IPS-20b (cell line): Measurements from ENCODE around the gene SGMS1.
A peak's percentile ranks its signal among the peaks of the same experiment; 100 is the strongest.
"Not testable (repeated sequence)": the region's sequence is repeated elsewhere in the genome, so short reads cannot be mapped to it uniquely, and the experiment has no call there.

Experiments
- H3K27ac ChIP-seq: one replicate; pipeline ENCODE4 v1.5.1; 2013; ENCODE audit warnings: low read length
- H3K27me3 ChIP-seq: 2 replicates; pipeline ENCODE4 v1.6.1; 2013; ENCODE audit warnings: mild to moderate bottlenecking, low read length, inconsistent platforms; ENCODE audit not compliant: insufficient read depth
- H3K36me3 ChIP-seq: 2 replicates; pipeline ENCODE4 v1.6.1; 2013; ENCODE audit warnings: low read depth, mild to moderate bottlenecking, inconsistent platforms, low read length, moderate library complexity; ENCODE audit not compliant: insufficient read depth
- H3K4me1 ChIP-seq: 2 replicates; pipeline ENCODE4 v1.6.1; 2013; ENCODE audit warnings: mild to moderate bottlenecking, control low read depth, inconsistent platforms, low read length, moderate library complexity; ENCODE audit not compliant: insufficient read depth
- H3K4me3 ChIP-seq: 2 replicates; pipeline ENCODE4 v1.5.1; 2013; ENCODE audit warnings: mild to moderate bottlenecking, low read length, inconsistent platforms
- H3K9ac ChIP-seq: 2 replicates; pipeline ENCODE4 v1.6.1; 2013; ENCODE audit warnings: low read depth, mild to moderate bottlenecking, inconsistent platforms, low read length, moderate library complexity
- H3K9me3 ChIP-seq: 2 replicates; pipeline ENCODE4 v1.6.1; 2013; ENCODE audit warnings: mild to moderate bottlenecking, low read depth, low read length, inconsistent platforms; ENCODE audit not compliant: insufficient read depth

The SGMS1 gene

DNA sequence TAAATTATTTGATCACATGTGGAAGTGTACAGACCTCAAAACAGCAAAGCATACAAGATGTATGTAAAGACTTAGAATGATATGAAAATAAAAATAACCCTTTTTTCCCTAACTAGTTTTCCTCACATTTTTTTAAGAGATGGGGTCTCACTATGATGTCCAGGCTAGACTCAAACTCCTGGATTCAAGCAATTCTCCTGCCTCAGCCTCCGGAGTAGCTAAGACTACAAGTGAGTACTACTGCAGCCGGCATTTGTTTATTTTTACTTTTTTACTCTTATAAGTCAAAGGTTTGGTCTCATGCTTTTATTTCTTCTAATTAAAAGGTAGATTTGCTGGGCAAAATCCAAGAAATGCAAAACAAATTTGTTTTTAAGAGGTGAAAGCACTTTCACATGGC is 248.0 kb downstream of the SGMS1 start:
- Histone ChIP-seq H3K9ac (no peak overlapping the region), H3K4me1 (no peaks in the 10 kb centered on the region), H3K9me3 (no peaks in the 10 kb centered on the region), H3K27ac (no peak overlapping the region), H3K27me3 (no peaks in the 10 kb centered on the region), H3K4me3 (no peak overlapping the region), H3K36me3 (no peaks in the 10 kb centered on the region)

GRCh38 chr10:50375051-50375452 is 248.7 kb downstream of the SGMS1 start:
- Histone ChIP-seq H3K9me3 (no peaks in the 10 kb centered on the region), H3K9ac (no peak overlapping the region), H3K36me3 (no peaks in the 10 kb centered on the region), H3K4me1 (no peaks in the 10 kb centered on the region), H3K4me3 (no peak overlapping the region), H3K27me3 (no peaks in the 10 kb centered on the region), H3K27ac (no peak overlapping the region)

DNA sequence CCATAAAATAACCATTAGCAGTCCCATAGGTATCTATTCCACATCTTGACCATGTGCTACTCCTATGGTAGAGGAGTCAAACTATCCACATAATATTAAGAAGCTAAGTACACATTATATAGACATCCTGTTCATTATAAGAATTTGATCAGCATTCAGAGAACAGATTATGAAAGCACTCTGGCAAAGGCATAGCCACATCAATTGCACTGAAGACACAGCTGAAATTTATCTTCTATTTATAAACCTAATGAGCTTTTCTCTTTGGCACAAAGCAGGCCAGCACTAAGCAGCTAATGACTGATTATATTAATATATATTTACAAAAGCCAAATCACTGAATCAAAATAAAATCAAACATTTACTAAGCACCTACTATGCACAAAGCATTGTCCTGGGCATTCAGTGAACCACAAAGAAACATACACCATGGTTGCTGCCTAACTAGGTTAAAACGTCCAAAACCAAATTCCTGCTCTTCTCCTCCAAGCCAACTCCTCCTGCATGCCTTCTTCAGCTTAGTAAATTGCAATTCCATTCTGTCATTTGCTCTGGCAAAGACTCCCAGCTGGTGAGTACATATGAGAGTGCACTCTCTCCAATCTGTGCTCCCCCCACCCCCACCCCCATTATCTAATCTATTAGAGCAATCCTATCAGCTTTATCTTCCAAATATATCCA is 249.8 kb downstream of the SGMS1 start:
- Histone ChIP-seq H3K9ac (no peak overlapping the region), H3K4me1 (no peaks in the 10 kb centered on the region), H3K4me3 (no peak overlapping the region), H3K27ac (no peak overlapping the region), H3K27me3 (no peaks in the 10 kb centered on the region), H3K36me3 (no peaks in the 10 kb centered on the region), H3K9me3 (no peaks in the 10 kb centered on the region)

GRCh38 chr10:50369931-50370330 is 253.8 kb downstream of the SGMS1 start:
- Histone ChIP-seq H3K4me3 (no peak overlapping the region), H3K4me1 (no peaks in the 10 kb centered on the region), H3K9me3 (no peaks in the 10 kb centered on the region), H3K27ac (no peak overlapping the region), H3K36me3 (no peaks in the 10 kb centered on the region), H3K9ac (no peak overlapping the region), H3K27me3 (no peaks in the 10 kb centered on the region)

DNA sequence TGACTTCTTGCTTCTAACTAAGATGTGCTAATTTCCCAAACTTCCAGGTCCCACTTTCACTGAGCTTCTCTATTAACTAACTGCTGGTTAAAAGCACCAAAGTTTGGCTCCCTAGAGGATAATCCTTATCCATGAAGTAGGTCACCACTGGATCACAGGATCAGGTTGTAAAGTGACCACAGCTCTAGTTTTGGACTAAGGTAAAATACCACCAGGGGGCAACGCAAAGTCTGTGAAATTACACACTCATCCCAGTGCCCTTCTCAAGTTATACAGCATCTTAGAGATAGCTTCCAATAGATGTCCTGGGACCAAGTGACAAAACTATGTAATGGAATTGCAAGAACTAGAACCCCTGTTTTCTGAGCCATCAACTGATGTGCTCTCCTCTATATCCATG is 256.0 kb downstream of the SGMS1 start:
- Histone ChIP-seq H3K27ac (no peak overlapping the region), H3K9ac (no peak overlapping the region), H3K27me3 (no peaks in the 10 kb centered on the region), H3K9me3 (no peaks in the 10 kb centered on the region), H3K36me3 (no peaks in the 10 kb centered on the region), H3K4me1 (peaks cover 4% of the 10 kb centered on the region; the same call in 1 of the 2 replicates), H3K4me3 (no peak overlapping the region)

GRCh38 chr10:50366421-50366820 is 257.3 kb downstream of the SGMS1 start:
- H3K9ac ChIP-seq, H3K27ac ChIP-seq, H3K4me3 ChIP-seq, H3K27me3 ChIP-seq, H3K4me1 ChIP-seq, H3K9me3 ChIP-seq, H3K36me3 ChIP-seq: not testable (repeated sequence)

DNA sequence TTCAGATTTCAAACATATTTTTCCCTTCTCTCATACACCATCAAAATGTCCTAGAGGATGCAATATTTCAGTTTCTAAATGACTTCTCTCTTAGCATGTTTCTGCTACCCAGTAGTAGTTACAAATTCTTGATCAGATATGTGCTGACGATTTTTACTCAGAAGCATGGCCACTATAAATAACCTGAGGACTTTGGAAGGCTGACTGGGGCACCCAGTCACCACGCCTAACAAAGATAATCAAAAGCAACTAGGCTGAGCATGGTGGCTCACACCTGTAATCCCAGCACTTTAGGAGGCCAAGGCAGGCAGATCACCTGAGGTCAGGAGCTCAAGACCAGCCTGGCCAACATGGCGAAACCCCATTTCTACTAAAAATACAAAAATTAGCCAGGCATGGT is 259.0 kb downstream of the SGMS1 start:
- not testable (repeated sequence) for H3K27ac ChIP-seq, H3K4me3 ChIP-seq

DNA sequence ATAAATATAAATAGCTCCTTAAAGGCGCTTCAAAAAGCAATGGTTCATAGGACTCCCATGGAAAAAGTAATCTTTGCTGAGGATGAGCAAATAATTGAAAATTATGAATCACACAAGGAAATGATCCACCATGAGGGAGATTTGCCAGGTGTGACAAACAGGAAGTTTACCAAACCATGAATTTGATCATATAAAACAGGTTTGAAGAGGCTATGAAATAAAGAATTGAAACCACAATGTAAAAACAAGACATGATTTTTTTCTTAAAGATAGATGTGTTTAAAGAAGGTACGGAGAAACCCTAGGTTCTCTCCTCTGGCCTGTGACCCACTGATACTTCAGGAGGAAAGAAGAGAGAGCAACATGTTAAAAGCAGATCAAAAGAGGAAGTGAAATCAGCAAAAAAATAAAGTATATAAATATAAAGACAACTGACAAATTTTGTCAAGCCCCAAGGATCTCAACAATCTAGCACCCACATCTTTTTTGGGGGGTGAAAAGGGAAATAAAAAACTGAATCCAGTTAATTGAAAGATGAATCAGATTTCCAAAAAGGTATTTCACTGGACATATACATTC is 261.1 kb downstream of the SGMS1 start:
- H3K4me1 ChIP-seq = peaks cover 14% of the 10 kb centered on the region
- no peak overlapping the region for H3K9ac ChIP-seq
- H3K36me3 ChIP-seq = no peaks in the 10 kb centered on the region
- no peak overlapping the region for H3K27ac ChIP-seq
- no peaks in the 10 kb centered on the region for H3K27me3 ChIP-seq
- H3K4me3 ChIP-seq = no peak overlapping the region
- no peaks in the 10 kb centered on the region for H3K9me3 ChIP-seq

More for the DNA sequence above, 259.0 kb downstream of the SGMS1 start:
- H3K9ac ChIP-seq, H3K9me3 ChIP-seq, H3K27me3 ChIP-seq, H3K36me3 ChIP-seq: not testable (repeated sequence)
- peaks cover 14% of the 10 kb centered on the region for H3K4me1 ChIP-seq

DNA sequence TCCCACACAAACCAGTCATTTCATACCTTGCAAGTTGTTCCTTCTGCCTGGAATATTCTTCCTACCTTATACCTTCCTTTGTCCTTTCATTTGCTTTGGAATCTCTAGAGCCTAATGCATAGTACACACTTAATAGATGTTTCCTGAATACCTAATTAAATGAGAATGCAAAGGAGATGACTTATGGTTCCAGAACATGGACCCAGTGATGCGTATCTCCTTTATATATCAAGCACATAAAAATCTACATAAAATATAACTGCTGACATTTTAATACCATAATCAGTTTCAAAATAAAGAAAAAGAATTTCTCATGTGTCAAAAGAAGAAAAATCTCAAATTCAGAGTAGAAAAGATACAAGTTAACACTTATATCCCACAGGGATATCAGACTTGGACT is 261.8 kb downstream of the SGMS1 start:
- Histone ChIP-seq H3K27ac (no peak overlapping the region), H3K36me3 (no peaks in the 10 kb centered on the region), H3K27me3 (no peaks in the 10 kb centered on the region), H3K9ac (no peak overlapping the region), H3K4me3 (no peak overlapping the region), H3K9me3 (no peaks in the 10 kb centered on the region), H3K4me1 (peaks cover 14% of the 10 kb centered on the region)

DNA sequence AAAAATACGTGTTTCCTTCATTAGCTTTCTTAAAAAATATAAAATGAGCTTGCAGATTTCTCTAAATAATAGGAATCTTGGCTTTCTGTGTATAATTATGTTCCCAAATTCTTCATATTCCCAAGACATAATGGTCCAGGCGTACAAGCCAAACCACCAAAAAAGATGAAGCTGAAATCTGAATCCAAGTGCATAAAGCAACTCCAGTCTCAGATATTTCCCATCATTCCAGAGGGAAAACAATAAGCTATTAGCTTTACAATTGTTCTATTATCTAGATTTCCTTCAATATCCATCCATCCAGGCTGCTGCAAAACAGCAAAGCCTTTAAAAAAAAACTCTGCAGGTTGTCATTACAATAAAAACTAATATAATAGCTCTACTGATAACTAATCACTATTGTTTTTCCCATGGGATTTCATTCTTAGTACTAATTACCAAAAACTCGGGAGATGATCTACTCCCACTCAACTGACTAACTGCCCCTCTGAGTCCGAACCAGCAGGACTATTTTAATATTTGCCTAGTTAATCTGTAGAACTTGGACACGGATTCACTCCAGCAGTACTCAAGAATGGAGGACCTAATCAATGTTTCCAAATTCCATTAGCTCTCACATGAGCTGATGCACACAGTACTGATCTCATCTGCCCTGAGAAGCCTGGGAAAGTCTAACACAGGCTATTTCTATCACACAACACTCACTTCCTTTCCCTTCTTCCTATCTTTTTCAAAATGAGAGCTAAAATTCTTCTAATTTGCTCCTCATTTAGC is 263.5 kb downstream of the SGMS1 start:
- no peak overlapping the region for H3K4me3 ChIP-seq
- no peak overlapping the region for H3K27ac ChIP-seq
- 0 out of 2 replicates have a peak overlapping the region, but pooled peaks have one; percentile 38 for H3K9ac ChIP-seq
- H3K36me3 ChIP-seq = no peaks in the 10 kb centered on the region
- H3K27me3 ChIP-seq = no peaks in the 10 kb centered on the region
- no peaks in the 10 kb centered on the region for H3K9me3 ChIP-seq
- peaks cover 14% of the 10 kb centered on the region for H3K4me1 ChIP-seq

GRCh38 chr10:50358925-50359687 is 264.6 kb downstream of the SGMS1 start:
- no peak overlapping the region for H3K9ac ChIP-seq
- H3K4me1 ChIP-seq = peaks cover 14% of the 10 kb centered on the region
- no peaks in the 10 kb centered on the region for H3K9me3 ChIP-seq
- H3K36me3 ChIP-seq = no peaks in the 10 kb centered on the region
- H3K4me3 ChIP-seq = no peak overlapping the region
- H3K27me3 ChIP-seq = no peaks in the 10 kb centered on the region
- H3K27ac ChIP-seq = no peak overlapping the region
